Dermis blood vessel endothelial cell (primary cell): ENCODE data around the gene CEP250. TPM values are rescaled to one million over a fixed set of nuclear protein-coding genes. Genes with fewer than 3 reads are reported as not detected.
"Not testable (repeated sequence)": the region's sequence is repeated elsewhere in the genome, so short reads cannot be mapped to it uniquely, and the experiment has no call there.

ENCODE experiments used
- DNase-seq: peaks from one replicate; pipeline ENCODE4 v3.0.0; 2010
- total RNA-seq: library from RNA; depleted of rRNA; stranded (reverse); fragments of >200 nt; gene quantifications from 2 replicates; pipeline ENCODE4 v1.2.3, GENCODE V29; 2014

The CEP250 gene
- total RNA-seq, 1 donor from 2014 or later: 13.4 TPM

DNA sequence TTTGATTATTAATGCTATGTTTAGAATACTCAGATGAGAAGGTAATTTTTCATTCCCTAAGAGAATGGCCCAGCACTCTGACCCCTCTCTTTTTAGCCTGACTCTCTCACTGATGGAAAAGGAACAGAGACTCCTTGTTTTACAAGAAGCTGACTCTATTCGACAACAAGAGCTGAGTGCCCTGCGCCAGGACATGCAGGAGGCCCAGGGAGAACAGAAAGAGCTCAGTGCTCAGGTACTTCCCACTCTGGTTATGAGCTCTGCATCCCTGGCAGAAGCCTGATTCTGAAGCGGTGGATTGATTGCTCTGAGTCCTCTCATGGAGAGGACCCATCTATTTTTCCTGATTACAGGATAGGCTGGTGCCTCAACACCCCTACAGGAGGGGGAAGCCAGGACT is 41.1 kb downstream of the CEP250 start:
- no peak for DNase-seq

DNA sequence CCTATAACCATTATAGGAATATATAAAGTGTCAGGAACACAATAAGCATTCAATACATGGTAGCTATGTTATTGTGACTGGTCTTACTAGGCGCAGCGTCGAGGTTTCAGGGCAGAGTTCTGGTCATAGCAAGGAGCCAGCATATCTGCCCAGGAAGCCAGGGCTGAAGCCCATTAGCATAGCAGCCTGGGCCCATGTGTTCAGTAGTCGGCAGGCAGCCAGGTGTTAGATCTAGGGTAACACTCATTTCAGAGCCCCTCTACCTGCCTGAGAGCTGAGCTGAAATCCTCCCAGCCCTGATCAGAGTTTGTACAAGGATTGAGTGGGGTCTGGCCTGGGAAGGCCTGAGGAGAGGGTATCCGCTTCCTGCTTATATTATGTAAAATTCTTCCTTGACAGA is 41.9 kb downstream of the CEP250 start:
- DNase-seq: no peak

DNA sequence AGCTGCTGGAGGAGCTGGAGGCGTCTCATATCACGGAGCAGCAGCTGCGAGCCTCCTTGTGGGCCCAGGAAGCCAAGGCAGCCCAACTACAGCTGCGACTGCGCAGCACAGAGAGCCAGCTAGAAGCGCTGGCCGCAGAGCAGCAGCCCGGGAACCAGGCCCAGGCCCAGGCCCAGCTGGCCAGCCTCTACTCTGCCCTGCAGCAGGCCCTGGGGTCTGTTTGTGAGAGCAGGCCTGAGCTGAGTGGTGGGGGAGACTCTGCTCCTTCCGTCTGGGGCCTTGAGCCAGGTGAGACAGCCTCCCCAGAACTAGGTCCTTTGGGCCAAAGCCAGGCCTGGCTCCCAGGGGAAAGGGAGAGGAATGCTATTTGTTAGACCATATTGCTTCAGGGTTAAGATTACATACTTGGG is 42.4 kb downstream of the CEP250 start:
- no peak for DNase-seq

DNA sequence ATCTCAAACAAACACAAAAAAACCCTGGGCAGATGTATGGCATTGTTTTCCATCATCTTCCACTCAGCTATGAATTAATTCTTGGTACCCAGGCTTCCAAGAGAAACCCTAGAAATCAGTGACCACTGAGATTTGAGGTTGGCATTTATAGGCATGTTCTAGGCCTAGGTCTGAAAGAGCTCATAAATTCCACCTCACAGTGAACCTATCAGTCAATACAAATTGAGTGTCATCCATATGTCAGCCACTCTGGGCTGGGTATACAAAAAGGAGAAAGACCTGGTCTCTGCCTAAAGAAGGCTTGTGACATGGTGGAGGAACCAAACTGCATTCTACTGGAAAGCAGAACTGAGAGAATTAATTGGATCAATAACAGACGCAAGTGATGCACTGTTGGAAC is 43.9 kb downstream of the CEP250 start:
- no peak for DNase-seq

DNA sequence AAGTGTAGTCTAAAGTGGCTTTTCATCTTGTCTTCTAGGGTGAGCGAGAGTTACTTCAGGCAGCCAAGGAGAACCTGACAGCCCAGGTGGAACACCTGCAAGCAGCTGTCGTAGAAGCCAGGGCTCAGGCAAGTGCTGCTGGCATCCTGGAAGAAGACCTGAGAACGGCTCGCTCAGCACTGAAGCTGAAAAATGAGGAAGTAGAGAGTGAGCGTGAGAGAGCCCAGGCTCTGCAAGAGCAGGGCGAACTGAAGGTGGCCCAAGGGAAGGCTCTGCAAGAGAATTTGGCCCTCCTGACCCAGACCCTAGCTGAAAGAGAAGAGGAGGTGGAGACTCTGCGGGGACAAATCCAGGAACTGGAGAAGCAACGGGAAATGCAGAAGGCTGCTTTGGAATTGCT is 47.0 kb downstream of the CEP250 start:
- DNase-seq: no peak

DNA sequence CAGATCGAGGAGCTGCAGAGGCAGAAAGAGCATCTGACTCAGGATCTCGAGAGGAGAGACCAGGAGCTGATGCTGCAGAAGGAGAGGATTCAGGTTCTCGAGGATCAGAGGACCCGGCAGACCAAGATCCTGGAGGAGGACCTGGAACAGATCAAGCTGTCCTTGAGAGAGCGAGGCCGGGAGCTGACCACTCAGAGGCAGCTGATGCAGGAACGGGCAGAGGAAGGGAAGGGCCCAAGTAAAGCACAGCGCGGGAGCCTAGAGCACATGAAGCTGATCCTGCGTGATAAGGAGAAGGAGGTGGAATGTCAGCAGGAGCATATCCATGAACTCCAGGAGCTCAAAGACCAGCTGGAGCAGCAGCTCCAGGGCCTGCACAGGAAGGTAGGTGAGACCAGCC is 47.9 kb downstream of the CEP250 start:
- DNase-seq: no peak

DNA sequence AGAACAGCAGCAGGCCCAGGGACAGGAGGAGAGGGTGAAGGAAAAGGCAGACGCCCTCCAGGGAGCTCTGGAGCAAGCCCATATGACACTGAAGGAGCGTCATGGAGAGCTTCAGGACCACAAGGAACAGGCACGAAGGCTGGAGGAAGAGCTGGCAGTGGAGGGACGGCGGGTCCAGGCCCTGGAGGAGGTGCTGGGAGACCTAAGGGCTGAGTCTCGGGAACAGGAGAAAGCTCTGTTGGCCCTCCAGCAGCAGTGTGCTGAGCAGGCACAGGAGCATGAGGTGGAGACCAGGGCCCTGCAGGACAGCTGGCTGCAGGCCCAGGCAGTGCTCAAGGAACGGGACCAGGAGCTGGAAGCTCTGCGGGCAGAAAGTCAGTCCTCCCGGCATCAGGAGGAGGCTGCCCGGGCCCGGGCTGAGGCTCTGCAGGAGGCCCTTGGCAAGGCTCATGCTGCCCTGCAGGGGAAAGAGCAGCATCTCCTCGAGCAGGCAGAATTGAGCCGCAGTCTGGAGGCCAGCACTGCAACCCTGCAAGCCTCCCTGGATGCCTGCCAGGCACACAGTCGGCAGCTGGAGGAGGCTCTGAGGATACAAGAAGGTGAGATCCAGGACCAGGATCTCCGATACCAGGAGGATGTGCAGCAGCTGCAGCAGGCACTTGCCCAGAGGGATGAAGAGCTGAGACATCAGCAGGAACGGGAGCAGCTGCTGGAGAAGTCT is 48.6 kb downstream of the CEP250 start:
- DNase-seq: no peak

DNA sequence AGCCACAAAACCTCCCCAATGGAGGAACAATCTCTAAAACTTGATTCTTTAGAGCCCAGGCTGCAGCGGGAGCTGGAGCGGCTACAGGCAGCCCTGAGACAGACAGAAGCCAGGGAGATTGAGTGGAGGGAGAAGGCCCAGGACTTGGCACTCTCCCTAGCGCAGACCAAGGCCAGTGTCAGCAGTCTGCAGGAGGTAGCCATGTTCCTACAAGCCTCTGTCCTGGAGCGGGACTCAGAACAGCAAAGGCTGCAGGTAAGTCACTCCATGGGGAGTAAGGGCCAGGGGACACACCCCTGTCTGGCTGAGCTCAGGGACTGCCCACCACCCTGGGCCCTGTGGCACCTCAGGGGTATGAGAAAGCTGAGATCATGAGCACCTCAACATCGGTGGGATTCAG is 49.4 kb downstream of the CEP250 start:
- no peak for DNase-seq

DNA sequence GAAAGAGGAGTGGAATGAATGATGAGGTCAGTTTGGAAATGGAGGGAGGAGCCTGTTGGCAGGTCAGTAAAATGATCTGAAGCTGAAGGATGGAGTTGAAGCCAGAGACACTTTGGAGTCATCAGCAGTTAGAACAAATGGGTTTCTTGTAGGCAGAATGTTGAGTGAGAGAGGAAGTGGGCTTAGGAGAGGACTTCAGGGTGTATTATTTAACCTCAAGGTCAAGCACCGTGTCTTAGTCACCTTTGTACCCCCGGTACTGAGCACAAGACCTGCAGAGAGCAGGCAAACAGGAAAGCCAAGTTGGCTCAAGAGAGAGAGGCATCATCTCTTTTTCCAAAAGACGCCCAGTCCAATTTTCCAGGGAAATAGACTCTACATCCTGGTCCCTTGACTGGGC is 50.8 kb downstream of the CEP250 start:
- no peak for DNase-seq

DNA sequence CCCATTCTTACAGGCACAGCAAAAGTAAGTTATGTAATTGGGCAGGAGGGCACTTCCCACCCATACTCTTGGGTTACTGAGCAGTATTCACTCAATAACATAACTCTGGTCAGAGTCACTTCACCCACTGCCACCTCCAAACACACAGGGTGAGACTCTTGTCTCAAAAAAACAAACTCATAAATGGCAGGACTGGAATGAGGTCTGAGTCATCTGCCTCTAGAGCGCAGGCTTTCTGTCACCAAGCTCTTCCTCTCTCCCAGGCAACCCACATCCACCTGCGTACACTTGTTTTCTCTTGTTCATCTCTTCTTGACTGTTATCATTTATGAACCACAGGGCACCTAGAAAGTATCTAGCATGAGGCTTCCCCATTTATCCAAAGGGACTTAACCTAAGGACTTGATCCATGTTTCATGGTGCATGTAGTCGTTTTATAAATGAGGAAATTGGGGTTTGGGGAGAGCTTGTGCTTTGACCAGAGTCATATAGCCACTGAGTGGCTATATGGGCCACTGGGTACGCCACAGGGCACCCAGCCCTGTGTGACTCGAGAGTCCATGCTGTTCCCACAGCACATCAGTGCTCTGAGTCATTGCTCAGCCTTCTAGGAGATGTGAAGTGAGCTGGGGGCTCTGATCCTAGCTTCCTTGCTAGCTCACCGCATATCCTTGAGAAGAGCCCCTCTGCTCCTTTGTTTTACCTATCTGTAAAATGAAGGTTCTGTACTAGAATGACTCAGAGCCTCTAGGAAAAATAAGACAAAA is 51.7 kb downstream of the CEP250 start:
- peak; percentile 28 for DNase-seq

DNA sequence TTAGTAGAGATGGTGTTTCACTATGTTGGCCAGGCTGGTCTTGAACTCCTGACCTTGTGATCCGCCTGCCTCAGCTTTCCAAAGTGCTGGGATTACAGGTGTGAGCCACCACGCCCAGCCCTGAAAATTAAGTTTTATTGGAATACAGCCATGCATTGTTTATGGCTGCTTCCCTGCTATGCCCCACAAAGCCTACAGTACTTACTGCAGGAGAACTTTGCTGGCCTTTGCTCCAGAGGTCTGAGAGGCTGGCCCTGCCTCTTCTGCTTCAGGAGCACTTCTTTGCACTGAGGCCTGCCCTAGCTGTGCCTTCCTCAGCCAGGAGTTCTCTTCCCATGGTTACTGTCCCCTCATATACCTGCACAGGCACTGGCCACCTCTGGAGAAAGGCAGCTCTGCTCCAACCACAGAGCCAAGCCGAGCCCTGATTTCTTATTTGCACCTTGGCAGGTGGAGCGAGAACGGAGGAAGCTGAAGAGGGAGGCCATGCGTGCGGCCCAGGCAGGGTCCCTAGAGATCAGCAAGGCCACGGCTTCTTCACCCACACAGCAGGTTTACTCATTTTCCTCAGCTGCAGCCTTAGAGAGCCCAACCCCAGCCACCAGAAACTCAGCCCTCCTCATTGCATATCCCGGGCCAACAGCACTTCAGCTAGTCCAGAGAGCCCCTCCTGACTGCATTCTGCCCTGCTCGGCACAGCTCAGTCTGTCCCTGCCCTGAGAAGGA is 53.3 kb downstream of the CEP250 start:
- no peak for DNase-seq

DNA sequence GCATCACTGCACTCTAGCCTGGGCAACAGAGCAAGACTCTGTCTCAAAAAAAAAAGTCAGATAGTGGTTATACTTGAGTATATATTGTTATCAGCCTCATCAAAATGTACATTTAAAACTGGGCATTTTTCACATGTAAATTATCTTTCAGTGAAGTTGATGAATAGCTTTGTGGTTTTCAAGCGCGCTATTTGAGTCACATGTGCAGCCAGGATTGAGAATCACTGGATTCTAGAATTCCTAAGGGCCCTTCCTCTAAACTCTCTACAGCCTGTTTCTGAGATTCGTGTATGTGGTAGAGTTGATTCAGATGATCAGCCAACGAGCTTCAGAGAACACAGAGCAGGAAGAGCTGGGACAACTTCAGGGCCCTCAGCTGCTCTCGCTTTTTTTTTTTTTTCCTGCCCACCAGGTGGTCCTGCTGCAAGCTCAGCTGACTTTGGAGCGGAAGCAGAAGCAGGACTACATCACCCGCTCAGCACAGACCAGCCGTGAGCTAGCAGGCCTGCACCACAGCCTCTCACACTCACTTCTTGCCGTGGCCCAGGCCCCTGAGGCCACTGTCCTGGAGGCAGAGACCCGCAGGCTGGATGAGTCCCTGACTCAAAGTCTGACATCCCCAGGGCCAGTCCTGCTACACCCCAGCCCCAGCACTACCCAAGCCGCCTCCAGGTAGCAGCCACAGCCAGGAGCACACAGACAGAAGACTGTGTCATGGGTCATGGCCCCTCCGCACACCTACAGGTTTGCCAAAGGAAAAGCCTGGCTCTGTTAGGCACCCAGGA is 55.7 kb downstream of the CEP250 start:
- DNase-seq: no peak

DNA sequence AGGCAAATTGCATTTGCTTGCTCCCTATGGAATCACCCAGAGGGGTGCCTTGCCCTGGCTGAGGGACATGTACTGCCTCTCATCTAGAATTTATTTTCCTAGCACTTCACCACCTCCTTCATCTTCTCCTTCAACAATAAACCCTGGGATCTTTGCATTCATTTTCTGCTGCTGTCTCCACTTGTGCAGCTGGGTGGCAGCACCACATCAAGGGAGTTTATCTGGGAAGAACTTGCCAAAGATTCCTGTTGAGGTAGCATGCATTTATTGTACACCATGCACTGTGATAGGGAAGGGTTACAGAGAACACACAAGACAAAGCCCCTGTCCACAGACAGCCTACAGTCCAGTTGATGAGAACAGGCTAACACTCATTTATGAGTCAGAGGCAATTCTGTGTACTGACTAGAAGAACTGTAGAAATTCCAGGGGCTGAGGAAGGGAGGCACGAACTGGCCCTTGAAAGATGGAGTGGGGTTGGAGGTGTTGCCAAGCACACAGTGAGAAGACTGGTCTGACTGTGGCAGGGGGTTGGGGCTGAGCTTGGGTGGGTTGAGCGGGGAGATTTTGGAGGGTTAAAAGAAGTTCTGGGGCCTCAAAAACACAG is 56.5 kb downstream of the CEP250 start:
- DNase-seq: peak; percentile 68

DNA sequence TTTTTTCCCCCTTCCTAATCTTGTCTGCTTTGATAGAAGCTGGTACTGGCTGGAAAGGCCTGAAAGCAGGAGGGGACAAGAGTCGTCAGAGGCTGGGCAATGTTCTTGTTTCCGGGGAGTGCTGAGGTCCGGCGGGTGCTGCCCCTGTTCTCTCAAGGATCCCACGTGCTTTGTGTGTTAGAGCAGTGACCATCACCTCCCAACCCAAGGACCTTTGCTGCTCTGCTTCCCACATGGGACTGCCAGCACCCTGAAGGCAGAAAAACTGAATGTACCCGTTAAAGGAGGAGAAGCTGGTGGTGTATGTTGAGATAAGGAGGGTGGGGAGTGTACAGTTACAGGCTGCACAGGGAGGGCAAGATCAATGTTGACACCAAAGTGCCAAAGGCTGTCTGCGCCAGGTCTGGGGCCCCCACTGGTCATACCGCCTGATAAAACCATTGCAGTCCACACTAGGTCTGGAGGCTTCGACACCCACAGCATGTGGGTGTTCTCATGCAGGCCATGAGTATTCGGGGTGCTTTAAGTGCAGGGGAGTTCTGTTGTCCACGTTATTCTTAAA is 59.1 kb downstream of the CEP250 start:
- no peak for DNase-seq

DNA sequence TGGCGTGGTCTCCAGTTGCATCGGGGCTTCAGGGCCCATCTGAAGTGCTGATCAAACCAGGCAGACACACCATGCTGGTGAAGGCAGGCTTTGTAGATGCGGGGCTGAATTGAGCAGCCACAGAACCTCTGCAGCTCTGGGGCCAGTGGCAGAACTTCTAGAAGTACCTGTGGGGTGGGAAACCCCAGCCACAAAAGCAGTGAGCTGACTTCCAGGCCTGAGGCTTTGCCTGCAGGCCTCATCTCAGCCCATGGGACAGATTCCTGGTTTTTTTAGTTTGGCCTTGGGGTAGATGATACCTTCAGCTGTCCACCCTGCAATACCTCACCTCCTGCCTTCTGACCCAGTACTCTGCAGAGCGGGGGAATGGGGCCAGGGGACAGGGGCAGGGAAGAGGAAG is 59.9 kb downstream of the CEP250 start:
- DNase-seq: no peak

DNA sequence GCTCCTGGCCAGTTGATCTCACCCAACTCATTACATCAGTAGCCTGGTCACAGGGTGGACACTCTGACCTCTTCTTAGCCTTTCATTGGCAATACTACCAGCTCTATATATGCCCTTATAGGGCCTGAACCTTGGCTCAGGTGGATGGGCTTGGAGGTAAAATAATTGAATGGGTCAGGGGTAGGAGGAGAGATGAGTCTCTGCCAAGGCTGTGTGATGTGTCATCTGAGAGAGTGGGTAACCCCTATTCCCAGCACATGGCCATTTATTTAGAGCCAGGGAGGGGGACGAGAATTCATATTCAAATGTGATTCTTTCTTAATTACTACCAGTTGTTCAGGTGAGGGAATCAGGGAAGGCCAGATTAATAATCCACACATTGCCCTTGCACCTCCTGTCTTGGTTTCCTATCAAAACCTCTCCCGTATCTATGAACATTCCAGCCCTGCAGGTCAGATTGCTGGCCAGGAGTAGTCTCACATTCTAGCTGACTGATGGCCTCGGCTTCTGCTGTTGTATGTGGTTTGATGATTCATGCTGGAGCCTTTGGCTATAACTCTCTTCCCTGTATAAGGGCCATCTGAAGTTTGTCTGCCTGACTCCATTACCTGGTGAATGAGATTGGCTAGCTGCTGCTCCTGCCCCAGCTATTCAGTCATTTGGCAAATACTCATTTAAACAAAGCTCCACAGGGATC is 60.7 kb downstream of the CEP250 start:
- DNase-seq: no peak

DNA sequence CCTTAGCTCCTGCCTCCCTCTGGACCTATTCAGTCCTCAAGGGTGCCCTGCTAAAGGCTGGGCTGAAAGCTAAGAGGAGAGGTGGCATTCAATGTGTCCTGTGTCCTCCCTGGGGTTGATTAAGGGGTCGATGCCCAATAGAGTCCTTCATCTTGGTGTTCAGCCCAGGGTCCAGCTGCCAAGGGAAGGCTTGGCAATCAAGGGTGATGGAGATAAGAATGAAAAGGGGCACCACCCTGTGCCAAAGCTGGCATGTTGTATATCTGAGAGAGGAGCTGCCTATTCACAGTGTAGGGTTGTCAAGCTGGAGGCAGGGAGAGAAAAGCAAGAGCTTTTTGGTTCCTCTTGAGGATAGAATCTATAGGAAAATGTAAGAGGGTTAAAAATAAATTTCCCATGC is 61.7 kb downstream of the CEP250 start:
- DNase-seq: no peak

DNA sequence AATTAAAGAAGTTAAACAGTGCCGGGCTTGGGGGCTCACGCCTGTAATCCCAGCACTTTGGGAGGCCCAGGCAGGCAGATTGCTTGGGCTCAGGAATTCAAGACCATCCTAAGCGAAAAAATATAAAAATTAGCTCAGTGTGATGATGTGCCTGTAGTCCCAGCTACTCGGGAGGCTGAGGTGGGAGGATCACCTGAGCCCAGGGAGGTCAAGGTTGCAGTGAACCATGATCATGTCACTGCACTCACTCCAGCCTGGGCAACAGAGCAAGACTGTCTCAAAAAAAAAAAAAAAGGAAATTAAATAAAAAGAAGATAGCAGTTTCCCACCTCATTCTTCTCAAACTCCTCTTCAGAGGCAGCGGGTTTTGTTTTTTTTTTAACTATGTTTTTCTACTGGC is 62.4 kb downstream of the CEP250 start:
- not testable (repeated sequence) for DNase-seq

DNA sequence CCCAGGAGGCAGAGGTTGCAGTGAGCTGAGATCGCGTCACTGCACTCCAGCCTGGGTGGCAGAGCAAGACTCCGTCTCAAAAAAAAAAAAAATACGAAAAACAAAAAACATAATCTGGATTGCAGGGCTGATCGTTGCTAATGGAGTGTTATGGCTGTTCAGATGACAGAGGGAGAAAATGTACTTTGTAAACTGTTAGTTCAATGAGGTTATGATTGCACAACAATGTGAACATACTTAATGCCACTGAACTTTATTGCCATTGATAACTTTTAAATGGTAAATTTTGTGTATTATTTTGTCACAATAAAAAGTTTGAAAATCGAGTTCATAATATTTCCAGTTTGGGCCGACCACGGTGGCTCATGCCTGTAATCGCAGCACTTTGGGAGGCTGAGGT is 63.6 kb downstream of the CEP250 start:
- no peak for DNase-seq

DNA sequence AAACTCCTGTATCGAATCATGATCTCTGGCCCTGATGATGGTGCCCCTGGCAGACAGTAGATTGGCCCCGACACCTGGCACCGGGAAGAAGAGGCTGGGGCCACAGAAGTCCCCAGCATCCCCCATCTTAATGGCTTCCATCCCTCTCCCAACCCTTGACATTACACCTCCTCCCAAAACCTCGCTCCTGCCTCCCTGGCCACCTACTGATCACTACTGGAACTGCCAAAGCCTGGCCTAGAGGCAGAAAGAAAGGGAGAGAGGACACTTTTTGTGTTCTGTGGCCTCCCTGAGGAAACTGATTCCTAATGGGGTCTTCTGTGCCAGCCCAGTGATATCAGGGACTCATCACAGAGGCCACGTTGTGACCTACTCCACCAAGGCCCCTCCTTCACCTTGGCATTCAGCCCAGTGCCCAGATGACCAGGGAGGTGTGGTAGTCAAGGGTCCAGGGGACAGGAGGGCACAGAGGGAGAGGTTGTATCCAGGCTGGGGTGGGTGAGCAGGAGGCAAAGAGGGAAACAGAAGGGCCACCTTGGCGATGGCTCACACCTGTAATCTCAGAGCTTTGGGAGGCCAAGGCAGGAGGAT is 68.0 kb downstream of the CEP250 start:
- DNase-seq: peak; percentile 24

DNA sequence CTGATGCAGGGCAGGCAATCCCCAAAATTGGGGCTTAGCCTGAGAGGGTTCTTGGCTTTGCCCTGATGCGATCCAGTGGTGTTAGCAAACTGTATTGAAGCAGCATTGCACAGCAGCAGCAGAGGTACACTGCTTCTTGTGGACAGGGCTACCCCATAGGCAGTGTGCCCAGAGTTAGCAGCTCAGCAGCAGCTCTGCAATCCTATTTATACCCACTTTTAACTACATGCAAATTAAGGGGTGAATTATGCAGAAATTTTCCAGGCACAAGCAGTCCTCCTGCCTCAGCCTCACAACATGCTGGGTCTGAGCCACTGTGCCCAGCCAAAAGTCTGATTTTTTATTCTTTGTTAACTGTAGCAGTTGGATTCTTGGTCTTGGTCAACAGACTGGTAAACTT is 70.2 kb downstream of the CEP250 start:
- DNase-seq: no peak
